ENCODE measurements around the gene SPNS1. TPM values are rescaled to one million over a fixed set of nuclear protein-coding genes. Genes with fewer than 3 reads are reported as not detected.
"Not testable (repeated sequence)": the region's sequence is repeated elsewhere in the genome, so short reads cannot be mapped to it uniquely, and the experiment has no call there.

SPNS1 gene
- total RNA-seq, 2 donors from 2014 or later = 22.4 to 24.9 TPM

DNA sequence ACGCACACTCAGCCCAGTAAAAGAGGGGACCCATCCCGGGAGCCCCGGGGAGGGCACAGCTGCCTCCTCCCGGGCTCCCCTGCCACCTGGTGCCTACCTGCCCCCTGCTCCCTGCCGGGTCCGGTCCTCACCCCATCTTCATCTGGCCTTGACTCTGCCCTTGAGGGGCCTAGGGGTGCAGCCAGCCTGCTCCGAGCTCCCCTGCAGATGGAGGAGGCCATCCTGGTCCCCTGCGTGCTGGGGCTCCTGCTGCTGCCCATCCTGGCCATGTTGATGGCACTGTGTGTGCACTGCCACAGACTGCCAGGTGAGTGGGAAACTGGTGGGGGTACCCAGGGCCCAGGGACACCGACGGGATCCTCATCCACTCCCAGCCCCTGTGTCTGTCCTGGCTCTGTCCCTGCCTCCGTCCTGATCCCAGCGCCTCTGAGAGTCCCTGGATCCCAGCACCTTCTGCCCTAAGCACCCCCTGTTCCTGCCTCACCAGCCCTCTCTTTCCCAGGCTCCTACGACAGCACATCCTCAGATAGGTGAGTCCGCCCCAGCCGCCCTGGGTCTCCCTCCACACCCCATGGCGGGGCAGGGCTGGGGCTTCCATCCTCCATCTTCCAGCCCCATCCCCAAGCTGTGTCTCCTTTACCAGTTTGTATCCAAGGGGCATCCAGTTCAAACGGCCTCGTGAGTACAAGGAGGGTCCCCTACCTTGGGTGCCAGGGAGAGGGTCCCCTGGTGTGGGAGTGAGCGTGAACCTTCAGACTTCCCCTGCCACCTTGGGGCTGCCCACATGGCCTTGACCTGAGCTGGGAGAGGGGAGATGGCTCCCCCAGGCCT is 10.8 kb downstream of the SPNS1 start:
- intact Hi-C loops (cut with DNase I) = no loop called here
- no peak for DNase-seq (ENCODE audit: low spot score)

DNA sequence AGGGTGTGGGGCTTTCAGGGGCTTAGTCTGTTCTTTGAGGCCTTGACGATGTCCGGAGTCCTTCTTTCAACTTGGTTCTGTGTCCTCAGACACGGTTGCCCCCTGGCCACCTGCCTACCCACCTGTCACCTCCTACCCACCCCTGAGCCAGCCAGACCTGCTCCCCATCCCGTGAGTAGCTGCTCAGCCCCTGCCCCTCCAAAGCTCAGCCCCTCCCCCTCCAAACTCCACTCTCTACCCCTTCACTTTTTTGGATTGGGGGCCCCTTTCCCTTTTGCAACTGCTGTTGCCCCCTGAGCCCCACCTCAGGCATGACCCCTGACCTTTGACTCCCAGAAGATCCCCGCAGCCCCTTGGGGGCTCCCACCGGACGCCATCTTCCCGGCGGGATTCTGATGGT is 11.5 kb downstream of the SPNS1 start:
- DNase-seq (ENCODE audit: low spot score) = no peak
- intact Hi-C loops (cut with DNase I) = no loop called here

DNA sequence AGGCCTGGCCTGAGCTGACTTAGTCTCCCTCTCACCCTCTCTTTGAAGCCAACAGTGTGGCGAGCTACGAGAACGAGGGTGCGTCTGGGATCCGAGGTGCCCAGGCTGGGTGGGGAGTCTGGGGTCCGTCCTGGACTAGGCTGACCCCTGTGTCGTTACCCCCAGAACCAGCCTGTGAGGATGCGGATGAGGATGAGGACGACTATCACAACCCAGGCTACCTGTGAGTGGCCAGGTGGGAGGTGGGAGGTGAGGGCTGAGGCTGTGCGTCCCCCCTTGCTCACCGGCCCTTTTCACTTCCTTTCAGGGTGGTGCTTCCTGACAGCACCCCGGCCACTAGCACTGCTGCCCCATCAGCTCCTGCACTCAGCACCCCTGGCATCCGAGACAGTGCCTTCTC is 11.9 kb downstream of the SPNS1 start:
- DNase-seq (ENCODE audit: low spot score) = no peak
- intact Hi-C loops (cut with DNase I) = no loop called here

DNA sequence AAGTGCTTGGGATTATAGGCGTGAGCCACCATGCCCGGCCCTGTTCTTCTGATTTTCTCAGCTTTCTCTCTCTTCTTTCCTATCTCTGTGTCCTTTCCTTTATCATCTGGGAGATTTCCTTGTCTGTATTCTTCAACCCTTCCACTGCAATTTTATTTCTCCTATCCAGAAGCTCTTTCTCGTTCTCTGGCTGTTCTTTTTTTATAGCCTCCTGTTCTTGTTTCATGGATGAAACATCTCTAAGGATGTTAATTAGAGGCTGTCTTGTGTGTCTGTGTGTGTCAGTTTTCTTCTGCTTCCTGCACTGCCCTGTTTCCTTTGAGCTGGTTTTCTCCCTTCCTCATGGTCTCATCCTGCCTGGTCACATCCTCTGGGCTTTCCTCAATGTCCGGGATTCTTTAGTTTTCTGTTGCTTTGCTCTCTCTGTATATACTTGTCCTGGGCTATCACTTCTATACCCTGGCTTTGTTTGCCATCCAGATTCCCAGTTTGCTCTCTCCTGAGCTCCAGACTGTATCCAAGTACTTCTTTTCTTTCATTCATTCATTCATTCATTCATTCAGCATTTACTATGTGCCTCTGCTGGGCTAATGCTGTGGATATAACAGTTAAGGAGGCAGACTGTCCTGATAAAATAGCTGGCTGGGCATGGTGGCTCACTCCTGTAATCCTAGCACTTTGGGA is 12.7 kb downstream of the SPNS1 start:
- intact Hi-C loops (cut with DNase I) = no loop called here
- DNase-seq (ENCODE audit: low spot score) = no peak

DNA sequence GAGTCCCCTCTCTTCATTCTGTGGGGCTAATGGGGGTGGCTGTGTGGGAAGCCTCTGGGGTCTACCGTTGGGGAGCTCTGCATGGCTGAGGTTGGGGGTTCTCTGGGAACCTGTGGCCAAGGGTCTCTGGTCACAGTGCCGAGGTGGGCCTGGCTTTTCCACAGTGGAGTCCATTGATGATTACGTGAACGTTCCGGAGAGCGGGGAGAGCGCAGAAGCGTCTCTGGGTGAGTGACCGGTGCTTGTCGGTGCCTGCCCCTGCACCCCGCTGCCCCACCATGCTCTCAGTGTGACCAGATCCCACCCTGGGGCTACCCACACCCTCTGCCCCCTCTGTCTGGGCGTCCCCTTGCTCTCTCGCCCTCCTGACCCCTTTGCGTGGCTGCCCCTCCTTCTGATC is 14.8 kb downstream of the SPNS1 start:
- intact Hi-C loops (cut with DNase I) = no loop called here
- DNase-seq (ENCODE audit: low spot score) = no peak

DNA sequence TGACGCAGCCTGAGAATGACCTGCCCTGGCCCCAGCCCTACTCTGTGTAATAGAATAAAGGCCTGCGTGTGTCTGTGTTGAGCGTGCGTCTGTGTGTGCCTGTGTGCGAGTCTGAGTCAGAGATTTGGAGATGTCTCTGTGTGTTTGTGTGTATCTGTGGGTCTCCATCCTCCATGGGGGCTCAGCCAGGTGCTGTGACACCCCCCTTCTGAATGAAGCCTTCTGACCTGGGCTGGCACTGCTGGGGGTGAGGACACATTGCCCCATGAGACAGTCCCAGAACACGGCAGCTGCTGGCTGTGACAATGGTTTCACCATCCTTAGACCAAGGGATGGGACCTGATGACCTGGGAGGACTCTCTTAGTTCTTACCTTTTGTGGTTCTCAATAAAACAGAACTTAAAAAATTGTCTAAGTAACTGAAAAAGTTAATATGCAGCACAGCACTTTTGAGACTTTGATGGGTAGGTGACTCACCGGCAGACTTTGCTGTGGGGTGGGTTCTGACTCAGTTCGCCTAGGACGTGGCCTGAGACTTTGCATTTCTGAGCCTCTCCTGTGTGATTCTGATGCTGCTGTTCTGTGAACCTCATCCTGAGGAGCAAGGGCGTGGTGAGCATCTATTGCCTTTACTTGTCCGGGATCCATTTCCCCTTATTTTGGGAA is 15.9 kb downstream of the SPNS1 start:
- intact Hi-C loops (cut with DNase I) = no loop called here
- no peak for DNase-seq (ENCODE audit: low spot score)

DNA sequence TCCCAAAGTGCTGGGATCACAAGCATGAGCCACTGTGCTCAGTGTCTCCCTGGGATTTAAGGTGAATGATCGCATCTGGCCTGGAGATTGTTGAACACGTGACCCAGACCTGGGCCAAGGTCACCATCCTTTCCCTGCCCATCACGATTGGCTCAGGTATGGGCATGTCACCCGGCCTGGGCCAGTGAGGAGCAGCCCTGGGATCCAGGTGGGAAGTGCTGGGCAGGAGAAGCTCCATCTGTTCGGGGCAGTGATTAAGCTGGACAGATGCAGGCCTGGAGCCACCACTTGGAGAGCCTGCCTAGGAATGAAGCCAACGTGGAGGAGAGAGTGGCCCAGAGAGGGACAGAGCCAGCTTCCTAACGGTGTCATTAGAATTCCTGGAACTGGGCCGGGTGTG is 17.1 kb downstream of the SPNS1 start:
- no peak for DNase-seq (ENCODE audit: low spot score)
- intact Hi-C loops (cut with DNase I) = no loop called here

DNA sequence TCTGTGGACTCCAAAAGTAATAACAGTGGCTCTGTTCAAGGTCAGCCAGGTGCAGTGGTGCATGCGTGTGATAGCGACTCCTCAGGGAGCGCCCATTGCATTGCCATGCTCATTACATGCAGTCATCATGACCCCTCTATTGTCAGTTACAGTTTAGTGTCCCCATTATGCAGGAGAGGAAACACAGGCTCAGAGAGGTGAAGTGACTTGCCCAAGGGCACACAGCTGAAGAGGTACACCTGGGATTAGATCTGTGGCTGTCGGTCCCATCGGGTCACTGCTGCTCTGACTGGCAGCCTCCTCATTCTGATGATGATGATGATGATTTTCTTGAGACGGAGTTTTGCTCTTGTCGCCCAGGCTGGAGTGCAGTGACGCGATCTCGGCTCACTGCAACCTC is 17.9 kb downstream of the SPNS1 start:
- no peak for DNase-seq (ENCODE audit: low spot score)
- intact Hi-C loops (cut with DNase I) = no loop called here

DNA sequence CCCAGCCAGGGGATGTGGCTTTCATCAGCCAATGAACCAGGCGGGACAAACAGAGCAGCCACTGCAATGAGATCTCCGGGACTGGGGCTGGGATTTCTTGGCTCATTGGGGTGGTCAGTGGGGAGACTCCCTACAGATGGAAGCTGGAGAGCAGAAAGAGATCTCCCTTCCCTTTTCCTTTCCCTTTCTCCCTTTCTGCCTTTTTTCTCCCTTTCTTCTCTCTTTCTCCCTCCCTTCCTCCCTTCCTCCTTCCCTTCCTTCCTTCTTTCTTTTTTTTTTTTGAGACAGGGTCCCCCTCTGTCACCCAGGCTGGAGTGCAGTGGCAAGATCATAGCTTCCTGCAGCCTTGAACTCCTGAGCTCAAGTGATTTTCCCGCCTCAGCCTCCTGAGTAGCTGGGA is 24.3 kb downstream of the SPNS1 start:
- DNase-seq (ENCODE audit: low spot score) = no peak
- intact Hi-C loops (cut with DNase I) = no loop called here

DNA sequence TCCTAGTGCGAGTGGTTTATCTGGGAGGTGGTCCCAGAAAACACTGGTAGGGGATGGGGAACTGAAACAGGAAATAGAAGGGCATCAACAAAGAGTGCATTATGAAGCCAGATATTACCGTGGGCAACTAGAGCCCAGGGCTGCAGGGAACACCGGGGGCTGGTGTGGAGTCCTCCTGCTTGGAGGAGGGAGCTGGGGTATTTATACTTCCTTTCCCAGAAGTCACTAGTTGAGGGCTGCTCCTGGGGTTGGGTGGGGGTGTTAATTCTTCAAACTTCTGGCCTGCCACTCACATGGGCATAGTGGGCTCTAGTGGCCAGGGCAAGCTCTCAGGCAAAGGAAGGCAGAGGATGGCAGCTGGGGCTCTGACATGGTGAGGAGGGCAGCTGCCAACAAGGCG is 25.0 kb downstream of the SPNS1 start:
- no peak for DNase-seq (ENCODE audit: low spot score)
- intact Hi-C loops (cut with DNase I) = no loop called here

DNA sequence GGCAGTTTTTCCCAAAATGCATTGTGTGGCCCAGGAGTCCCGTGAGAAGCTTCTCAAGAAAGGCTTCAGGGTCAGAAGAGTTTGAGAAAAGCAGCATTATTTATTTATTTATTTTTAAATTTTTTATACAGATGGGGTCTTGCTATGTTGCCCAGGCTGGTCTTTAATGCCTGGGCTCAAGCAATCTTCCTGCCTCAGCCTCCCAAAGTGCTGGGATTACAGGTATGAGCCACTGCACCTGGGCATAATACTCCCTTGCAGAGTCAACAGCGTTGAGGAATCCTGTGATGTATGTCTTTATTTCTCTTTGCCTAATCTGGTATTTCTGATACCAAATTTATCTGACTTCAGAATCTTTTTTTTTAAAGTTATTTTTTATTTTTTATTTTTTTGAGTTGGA is 25.4 kb downstream of the SPNS1 start:
- no peak for DNase-seq (ENCODE audit: low spot score)
- intact Hi-C loops (cut with DNase I) = no loop called here

DNA sequence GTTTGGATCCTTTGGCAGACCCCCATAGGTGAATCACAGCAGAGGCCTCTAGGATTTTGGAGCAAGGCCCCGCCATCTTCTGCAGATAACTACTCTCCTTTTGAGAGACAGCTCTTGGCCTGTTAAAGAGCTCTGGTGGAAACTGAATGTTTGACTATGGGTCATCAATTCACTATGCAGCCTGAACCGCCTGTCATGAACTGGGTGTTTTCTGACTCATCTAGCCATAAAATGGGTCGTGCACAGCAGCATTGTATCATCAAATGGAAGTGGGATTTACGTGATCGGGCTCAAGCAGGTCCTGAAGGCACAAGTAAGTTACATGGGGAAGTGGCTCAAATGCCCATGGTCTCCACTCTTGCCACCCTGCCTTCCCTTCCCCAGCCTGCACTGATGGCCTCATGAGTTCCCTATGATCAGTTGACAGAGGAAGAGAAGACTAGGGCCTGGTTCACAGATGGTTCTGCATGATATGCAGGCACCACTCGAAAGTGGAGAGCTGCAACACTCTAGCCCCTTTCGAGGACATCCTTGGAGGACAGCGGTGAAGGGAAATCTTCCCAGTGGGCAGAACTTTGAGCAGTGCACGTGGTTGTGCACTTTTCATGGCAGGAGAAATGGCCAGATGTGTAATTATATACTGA is 30.0 kb downstream of the SPNS1 start:
- DNase-seq (ENCODE audit: low spot score); intact Hi-C loops (cut with DNase I): not testable (repeated sequence)

DNA sequence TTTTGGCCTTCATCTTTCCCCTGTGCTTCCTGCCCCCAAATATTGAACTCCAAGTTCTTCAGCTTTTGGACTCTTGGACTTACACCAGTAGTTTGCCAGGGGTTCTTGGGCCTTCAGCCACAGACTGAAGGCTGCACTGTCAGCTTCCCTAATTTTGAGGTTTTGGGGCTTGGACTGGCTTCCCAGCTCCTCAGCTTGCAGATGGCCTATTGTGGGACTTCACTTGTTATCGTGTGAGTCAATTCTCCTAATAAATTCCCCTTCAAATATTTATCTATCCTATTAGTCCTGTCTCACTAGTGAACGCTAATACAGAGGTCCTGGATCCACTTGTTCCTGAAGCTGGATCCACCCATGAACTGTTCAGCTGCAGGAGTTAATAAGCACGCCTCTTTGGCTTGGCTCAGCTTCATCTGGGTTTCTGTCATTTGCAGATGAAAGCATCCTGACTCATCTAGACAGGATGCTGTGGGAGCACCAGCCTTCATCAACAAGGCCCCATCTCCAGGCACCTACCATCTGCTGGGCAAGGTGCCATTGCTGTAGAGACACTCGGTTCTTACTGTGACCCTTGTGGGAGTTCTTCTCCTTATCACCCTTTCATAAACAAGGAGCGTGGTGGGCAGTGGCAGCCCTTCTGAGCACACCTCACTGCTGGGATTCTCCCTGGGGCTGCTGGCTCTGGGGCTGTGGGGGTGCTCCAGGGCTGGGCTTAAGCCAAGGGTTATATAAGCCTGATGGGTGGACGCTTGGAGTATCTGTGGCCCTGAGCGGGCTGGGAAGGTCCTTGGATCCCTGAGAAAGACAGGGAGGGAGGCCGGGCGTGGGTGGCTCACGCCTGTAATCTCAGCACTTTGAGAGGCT is 33.4 kb downstream of the SPNS1 start:
- intact Hi-C loops (cut with DNase I) = no loop called here
- no peak for DNase-seq (ENCODE audit: low spot score)

DNA sequence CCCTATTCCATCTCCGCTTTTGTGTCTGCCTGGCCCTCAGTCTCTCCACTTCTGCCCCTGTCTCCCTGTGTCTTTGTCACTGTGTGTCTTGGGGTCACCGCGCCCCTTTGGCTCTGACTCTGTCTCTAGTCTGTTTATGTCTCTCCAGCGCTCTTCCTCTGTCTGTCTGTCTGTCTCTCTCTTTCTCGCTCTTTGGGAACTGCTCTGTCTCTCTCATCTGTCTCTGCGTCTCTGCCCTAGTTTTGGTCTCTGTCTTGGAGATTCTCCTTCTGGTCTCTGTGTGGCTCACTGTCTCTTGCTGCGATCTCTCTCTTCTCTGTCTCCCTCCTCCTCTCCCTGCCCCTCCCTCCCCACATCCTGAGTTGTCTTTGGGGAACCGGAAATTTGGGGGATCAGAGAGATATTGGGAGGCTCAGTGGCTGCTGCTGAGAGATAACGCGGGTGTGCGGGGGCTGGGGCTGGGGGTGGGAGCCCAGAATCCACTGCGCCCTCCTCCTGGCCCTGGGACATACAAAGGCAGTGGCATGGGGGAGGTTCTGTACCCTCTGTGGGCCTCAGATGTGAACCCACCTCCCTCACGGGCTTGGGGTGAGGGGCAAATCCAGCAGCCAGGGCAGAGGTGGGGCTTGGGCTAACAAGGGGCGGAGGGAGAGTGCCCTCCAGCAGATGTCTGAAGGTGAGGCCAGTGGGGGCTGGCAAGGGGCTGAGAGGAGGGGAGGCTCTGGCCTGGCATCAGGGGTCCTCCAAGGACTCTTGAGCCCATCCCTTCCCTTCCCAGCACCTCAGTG is 34.7 kb downstream of the SPNS1 start:
- intact Hi-C loops (cut with DNase I) = no loop called here
- no peak for DNase-seq (ENCODE audit: low spot score)

DNA sequence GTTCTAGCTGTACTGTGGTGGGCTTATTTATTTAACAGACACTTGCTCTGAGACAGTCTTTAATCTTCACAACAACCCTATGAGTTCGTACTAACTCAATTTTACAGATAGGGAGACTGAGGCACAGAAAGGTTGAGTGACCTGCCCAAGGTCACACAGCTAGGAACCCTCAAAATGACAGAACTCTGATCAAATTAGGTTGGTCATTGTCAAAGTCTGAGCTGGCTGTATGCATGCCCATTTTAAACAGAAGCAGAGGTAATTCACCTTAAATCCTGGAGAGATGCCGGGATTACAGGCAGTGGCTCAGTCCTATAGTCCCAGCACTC is 35.2 kb downstream of the SPNS1 start:
- intact Hi-C loops (cut with DNase I) = no loop called here
- no peak for DNase-seq (ENCODE audit: low spot score)

DNA sequence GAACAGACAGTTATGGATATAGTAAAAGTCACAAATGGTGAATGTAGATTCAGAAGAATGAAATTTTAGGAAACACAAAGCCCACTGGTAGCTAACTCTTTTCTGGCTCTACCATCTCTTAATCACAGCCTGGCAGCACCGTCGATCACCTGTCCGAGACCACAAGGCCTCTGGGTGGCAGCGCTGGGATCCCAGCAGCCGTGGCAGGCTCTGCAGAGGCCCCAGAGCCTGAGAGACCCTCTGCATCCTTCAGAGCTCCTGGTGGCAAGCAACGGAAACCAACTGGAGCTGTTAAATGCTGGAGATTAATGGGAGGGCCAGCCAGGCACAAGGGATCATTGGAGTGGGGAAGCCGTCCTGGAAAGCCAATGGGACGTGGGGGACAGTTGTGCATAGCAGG is 36.5 kb downstream of the SPNS1 start:
- no peak for DNase-seq (ENCODE audit: low spot score)
- intact Hi-C loops (cut with DNase I) = no loop called here

DNA sequence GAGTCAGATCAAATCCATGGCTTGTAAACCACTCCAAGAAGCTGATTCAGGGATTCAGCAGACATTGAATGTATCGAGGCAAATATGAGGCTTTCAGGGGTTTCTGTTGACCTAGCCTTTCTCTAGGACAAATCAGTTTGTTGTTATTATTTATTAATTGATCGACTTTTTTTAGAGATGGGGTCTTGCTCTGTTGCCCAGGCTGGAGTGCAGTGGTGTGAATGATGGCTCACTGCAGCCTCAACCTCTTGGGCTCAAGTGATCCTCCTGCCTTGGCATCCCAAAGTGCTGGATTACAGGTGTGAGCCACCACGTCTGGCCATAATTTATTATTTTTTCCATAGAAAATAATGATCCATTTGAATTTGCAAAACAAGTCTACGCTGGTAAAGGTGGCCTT is 37.3 kb downstream of the SPNS1 start:
- intact Hi-C loops (cut with DNase I) = no loop called here
- DNase-seq (ENCODE audit: low spot score) = no peak

DNA sequence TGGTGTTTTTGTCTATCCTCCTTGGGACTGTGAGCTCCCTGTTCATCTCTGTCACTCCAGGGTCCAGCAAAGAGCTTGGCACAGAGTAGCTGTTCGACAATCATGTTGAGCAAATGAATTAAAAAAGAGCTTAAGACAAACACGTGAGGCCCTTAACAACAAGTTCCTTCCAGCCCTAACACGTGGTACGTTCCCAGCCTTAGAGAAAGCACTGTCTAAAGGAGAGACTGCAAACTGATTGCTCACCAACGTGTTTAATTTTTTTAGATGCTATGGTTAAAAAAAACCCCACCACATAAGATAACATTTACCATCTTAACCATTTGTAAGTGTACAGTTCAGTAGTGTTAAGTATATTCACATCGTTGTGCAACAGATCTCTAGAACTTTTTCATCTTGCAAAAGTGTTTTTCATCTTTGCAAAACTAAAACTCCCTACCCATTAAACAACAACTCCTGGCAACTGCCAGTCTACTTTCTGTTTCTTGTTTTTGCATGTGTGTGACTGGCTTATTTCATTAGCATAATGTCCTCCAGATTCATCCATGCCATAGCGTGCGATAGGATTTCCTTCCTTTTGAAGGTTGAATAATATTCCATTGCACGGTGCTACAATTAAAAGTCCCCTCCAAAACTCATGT is 38.5 kb downstream of the SPNS1 start:
- intact Hi-C loops (cut with DNase I) = no loop called here
- no peak for DNase-seq (ENCODE audit: low spot score)

Measured in posterior vena cava (tissue), 2 donors.